K562 (cell line): ENCODE measurements around the gene RYR3. TPM values are rescaled to one million over a fixed set of nuclear protein-coding genes. Genes with fewer than 3 reads are reported as not detected.

Experiments
- ATAC-seq: fragments of 200-7000 bp; cut with Tn5 transposase; 3 replicates; pipeline ENCODE4 v1.9.1; 2020; ENCODE audit warnings: moderate library complexity
- BruUV-seq: library from RNA; stranded (reverse); fragments of 400-500 nt; replicated peaks from 2 replicates; lab custom pipeline; 2021; lab: Mats Ljungman, UMichigan
- CTCF ChIA-PET: fragments of 300-600 bp; formaldehyde crosslinking; extraction: SDS; loops from one replicate; lab custom pipeline; 2021; ENCODE audit warnings: low intra/inter-chr PET ratio; lab: Yijun Ruan, JAX
- POLR2A ChIA-PET: fragments of 300-600, 350-650 bp; sonication (Branson Sonifier 250); formaldehyde crosslinking; extraction: SDS; loops from one replicate; lab custom pipeline; 2021; ENCODE audit warnings: antibody characterized with exemption, inconsistent platforms; lab: Yijun Ruan, JAX
- DNase-seq, 4 experiments: peaks; one replicate each; pipeline versions ENCODE4 v3.0.0 to v3.0.0-alpha.2; 2011 to 2018; ENCODE audit warnings: low spot score in 3 of 4, mixed read lengths in 3 of 4; ENCODE audit errors: extremely low read depth in 1 of 4
- FAIRE-seq: peaks from 2 replicates; lab custom pipeline; 2011; peaks lifted over from hg19 to GRCh38; lab: Jason Lieb, UNC
- H2AFZ ChIP-seq: 2 replicates; pipeline ENCODE4 v1.6.0; 2011; ENCODE audit warnings: low read depth, low read length, control low read depth, inconsistent platforms
- H3K27ac ChIP-seq: fragments of 200-600 bp; 3 replicates; pipeline ENCODE4 v1.8.0; 2011; ENCODE audit warnings: low read depth, mild to moderate bottlenecking, control low read depth, inconsistent platforms, low read length, moderate library complexity, mixed read lengths; ENCODE audit errors: extremely low read depth
- H3K27me3 ChIP-seq, 2 experiments: fragments of 300-600 bp in 1 of 2; 2 replicates in 1 of 2; 3 replicates in 1 of 2; pipeline versions ENCODE4 v1.6.0 to v1.8.0; 2011; ENCODE audit warnings: inconsistent platforms in 2 of 2, low read length in 2 of 2, mild to moderate bottlenecking in 1 of 2, mixed read lengths in 1 of 2, moderate library complexity in 1 of 2; ENCODE audit not compliant: control insufficient read depth in 2 of 2, insufficient read depth in 2 of 2
- H3K36me3 ChIP-seq: fragments of 300-600 bp; 3 replicates; pipeline ENCODE4 v1.8.0; 2011; ENCODE audit warnings: mild to moderate bottlenecking, low read length, inconsistent platforms; ENCODE audit not compliant: control insufficient read depth, insufficient read depth
- H3K4me1 ChIP-seq, 2 experiments: fragments of 200-600 bp in 1 of 2; replicated peaks in 1 of 2; 2 replicates in 1 of 2; 3 replicates in 1 of 2; pipeline versions ENCODE4 v1.5.1 to v1.8.0; 2011; ENCODE audit warnings: inconsistent platforms in 2 of 2, low read length in 2 of 2, mild to moderate bottlenecking in 1 of 2, mixed read lengths in 1 of 2, moderate library complexity in 1 of 2; ENCODE audit not compliant: control insufficient read depth in 2 of 2, insufficient read depth in 2 of 2
- H3K4me2 ChIP-seq: 2 replicates; pipeline ENCODE4 v1.6.1; 2011; ENCODE audit warnings: low read length, control low read depth, inconsistent platforms, mixed read lengths; ENCODE audit not compliant: insufficient read depth
- H3K4me3 ChIP-seq: fragments of 200-600 bp; sonication (generic), shearing (Covaris generic); 2 replicates; pipeline ENCODE4 v1.5.1; 2016; ENCODE audit warnings: control low read depth, inconsistent platforms
- H3K79me2 ChIP-seq: fragments of 200-600 bp; 3 replicates; pipeline ENCODE4 v1.8.0; 2011; ENCODE audit warnings: low read length, inconsistent platforms; ENCODE audit not compliant: control insufficient read depth, insufficient read depth
- H3K9ac ChIP-seq, 2 experiments: 2 replicates each; pipeline versions ENCODE4 v1.6.0 to v1.6.1; 2011; ENCODE audit warnings: low read depth in 2 of 2, low read length in 2 of 2, control low read depth in 1 of 2, inconsistent platforms in 1 of 2, mild to moderate bottlenecking in 1 of 2, mixed read lengths in 1 of 2; ENCODE audit not compliant: insufficient read depth in 1 of 2
- H3K9me1 ChIP-seq: one replicate; pipeline ENCODE4 v1.6.0; 2011; ENCODE audit warnings: inconsistent platforms, mild to moderate bottlenecking, low read length, moderate library complexity; ENCODE audit not compliant: control insufficient read depth, insufficient read depth
- H3K9me3 ChIP-seq: replicated peaks from 2 replicates; pipeline ENCODE4 v1.5.1; 2011; ENCODE audit warnings: low read depth, low read length, inconsistent platforms; ENCODE audit not compliant: control insufficient read depth, insufficient read depth
- H4K20me1 ChIP-seq: replicated peaks from 2 replicates; pipeline ENCODE4 v1.6.1; 2011; ENCODE audit warnings: low read length, inconsistent platforms, mixed read lengths; ENCODE audit not compliant: control insufficient read depth, insufficient read depth
- KLF1 ChIP-seq: fragments of 450-650 bp; IDR thresholded peaks from 2 replicates; pipeline ENCODE4 v1.6.1; 2016; ENCODE audit warnings: missing genetic modification characterization, missing compliant biosample characterization
- POLR2A ChIP-seq: fragments of 450-650 bp; conservative IDR thresholded peaks from 2 replicates; pipeline ENCODE4 v1.6.1; 2016
- TBP ChIP-seq: optimal IDR thresholded peaks from 2 replicates; pipeline ENCODE3; 2011; ENCODE audit warnings: low read depth, low read length, improper control_type of control experiment
- ZHX1 ChIP-seq: fragments of 150-350 bp; conservative IDR thresholded peaks from 2 replicates; pipeline ENCODE4 v1.6.1; 2014; ENCODE audit warnings: low read length
- ZNF174 ChIP-seq: fragments of 250-450 bp; sonication (Bioruptor Pico); IDR thresholded peaks from 2 replicates; pipeline ENCODE4 v1.4.0; 2020; ENCODE audit warnings: mild to moderate bottlenecking
- ZNF184 ChIP-seq: sonication (generic); formaldehyde crosslinking; IDR thresholded peaks from 2 replicates; pipeline ENCODE4 v1.5.0; 2020; ENCODE audit warnings: missing genetic modification reagents
- WGBS: fragments of 100-300 bp; shearing (Covaris generic); methylation state at CpG from one replicate; pipeline ENCODE4 v1.1.6; 2016; ENCODE audit warnings: low coverage, mixed read lengths; ENCODE audit not compliant: insufficient coverage; ENCODE audit errors: missing lambda C conversion rate; 5-methylcytosine and 5-hydroxymethylcytosine counted together
- in situ Hi-C: fragments of 300-500 bp; cut with MboI; formaldehyde crosslinking; loops from 4 replicates; pipeline ENCODE4 v1.15.0; 2018; ENCODE audit warnings: inconsistent platforms, mixed read lengths
- intact Hi-C: fragments of 100-400 bp; cut with micrococcal nuclease; formaldehyde crosslinking; loops from 2 replicates; pipeline ENCODE4 v1.14.2; 2022
- polyA plus RNA-seq, 8 experiments: library from polyadenylated mRNA; depleted of rRNA in 4 of 8; stranded (reverse) in 5 of 8; unstranded in 3 of 8; fragments of >200 nt; fragmentation: Nextera tagmentation in 2 of 8; fragmentation: Illumina TruSeq in 1 of 8; extraction: Ambion mirVana in 2 of 8; extraction: Trizol in 1 of 8; gene quantifications; 2 replicates each; pipeline versions ENCODE4 v1.2.1 to v1.2.3, GENCODE V29; 2011 to 2014; ENCODE audit warnings: inconsistent platforms in 1 of 8, missing spikeins in 1 of 8
- total RNA-seq, 7 experiments: library from RNA; depleted of rRNA in 6 of 7; stranded (reverse); fragments of >200 nt in 6 of 7; fragmentation: Illumina TruSeq in 2 of 7; extraction: Trizol in 2 of 7; gene quantifications; 2 replicates each; pipeline versions ENCODE4 v1.2.1 to v1.2.3, GENCODE V29; 2011 to 2021; ENCODE audit warnings: low replicate concordance in 1 of 7
- TF ChIP-seq, protein P1 (sequence below), 3 experiments: IDR thresholded peaks in 2 of 3; conservative IDR thresholded peaks in 1 of 3; 2 replicates each; pipeline ENCODE4 v1.5.1; 2011 to 2012; ENCODE audit warnings: low read length in 3 of 3, mild to moderate bottlenecking in 3 of 3, control low read depth in 2 of 3, improper control_type of control experiment in 1 of 3, inconsistent platforms in 1 of 3, low read depth in 1 of 3, mixed read lengths in 1 of 3, moderate library complexity in 1 of 3; ENCODE audit not compliant: insufficient read depth in 2 of 3
- TF ChIP-seq, protein P2 (sequence below): fragments of 250-450 bp; sonication (Bioruptor Pico); IDR thresholded peaks from 2 replicates; pipeline ENCODE4 v1.5.0; 2021
- TF ChIP-seq, protein P3 (sequence below): fragments of 250-450 bp; sonication (Bioruptor Pico); IDR thresholded peaks from 2 replicates; pipeline ENCODE4 v1.6.1; 2021; ENCODE audit warnings: mild to moderate bottlenecking
- TF ChIP-seq, protein P4 (sequence below): fragments of 450-650 bp; IDR thresholded peaks from 2 replicates; pipeline ENCODE4 v1.6.1; 2016; ENCODE audit warnings: low read depth, mild to moderate bottlenecking, moderate library complexity

Gene RYR3
- total and polyA plus RNA-seq, 9 of the 15 experiments (the other 6 are each of a cell fraction or from before 2014, with no cell fraction given), result 0.04 TPM; not detected in 8

DNA sequence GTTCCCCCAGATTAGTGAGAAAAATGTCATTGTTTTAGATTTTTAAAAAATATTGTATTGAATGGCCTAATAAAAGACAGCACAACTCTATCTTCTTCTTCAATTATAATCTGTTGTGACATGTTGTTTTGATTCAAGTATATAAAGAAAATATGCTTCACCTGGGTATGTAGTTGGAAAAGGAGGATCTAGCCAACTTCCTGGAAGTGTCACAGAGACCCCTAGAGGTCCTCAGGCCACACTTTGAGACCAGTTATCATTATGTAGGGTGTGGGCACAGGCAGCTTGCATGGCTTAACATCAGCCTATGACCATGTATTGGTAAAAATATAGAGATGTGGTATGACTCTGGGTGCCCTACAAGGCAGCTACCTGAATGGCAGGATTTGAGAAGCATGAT, 14.7 kb upstream of the RYR3 start:
- no peaks in the 10 kb centered on the region for H4K20me1 ChIP-seq
- in situ Hi-C loops (no loop called here), intact Hi-C loops (loop anchor here (10.0 kb wide), 1 partner anchor 319 kb away; no protein-coding TSS in a partner anchor)
- TF ChIP-seq ZNF184 (CRISPR knock-in tag), result no peak
- TF ChIP-seq POLR2A, result no peak
- TF ChIP-seq, protein P1, sequence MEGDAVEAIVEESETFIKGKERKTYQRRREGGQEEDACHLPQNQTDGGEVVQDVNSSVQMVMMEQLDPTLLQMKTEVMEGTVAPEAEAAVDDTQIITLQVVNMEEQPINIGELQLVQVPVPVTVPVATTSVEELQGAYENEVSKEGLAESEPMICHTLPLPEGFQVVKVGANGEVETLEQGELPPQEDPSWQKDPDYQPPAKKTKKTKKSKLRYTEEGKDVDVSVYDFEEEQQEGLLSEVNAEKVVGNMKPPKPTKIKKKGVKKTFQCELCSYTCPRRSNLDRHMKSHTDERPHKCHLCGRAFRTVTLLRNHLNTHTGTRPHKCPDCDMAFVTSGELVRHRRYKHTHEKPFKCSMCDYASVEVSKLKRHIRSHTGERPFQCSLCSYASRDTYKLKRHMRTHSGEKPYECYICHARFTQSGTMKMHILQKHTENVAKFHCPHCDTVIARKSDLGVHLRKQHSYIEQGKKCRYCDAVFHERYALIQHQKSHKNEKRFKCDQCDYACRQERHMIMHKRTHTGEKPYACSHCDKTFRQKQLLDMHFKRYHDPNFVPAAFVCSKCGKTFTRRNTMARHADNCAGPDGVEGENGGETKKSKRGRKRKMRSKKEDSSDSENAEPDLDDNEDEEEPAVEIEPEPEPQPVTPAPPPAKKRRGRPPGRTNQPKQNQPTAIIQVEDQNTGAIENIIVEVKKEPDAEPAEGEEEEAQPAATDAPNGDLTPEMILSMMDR (IDR thresholded peaks at IDR 0.05 in 2 of 3, conservative IDR thresholded peaks at IDR 0.05 in 1 of 3; ENCODE audit: insufficient read depth in 2 of 3, low read depth in 1 of 3, low read length in 3 of 3), result peak in 1 of 3 experiments; percentile 9; a peak in 1 of 6 replicates
- peaks cover 2 to 7% of the 10 kb centered on the region in 2 experiments; a peak in 2 of 5 replicates for H3K27me3 ChIP-seq
- no peaks in the 10 kb centered on the region for H3K36me3 ChIP-seq
- ChIA-PET POLR2A (no interaction called here), CTCF (no interaction called here)
- no peaks in the 10 kb centered on the region for H3K4me1 ChIP-seq
- H3K4me2 ChIP-seq, result no peak overlapping the region
- DNase-seq (no peak), ATAC-seq (no peak), FAIRE-seq (no peak)
- no peak overlapping the region for H3K27ac ChIP-seq
- no TSS peak for BruUV-seq
- no peak overlapping the region for H3K9ac ChIP-seq
- H3K79me2 ChIP-seq, result no peaks in the 10 kb centered on the region
- H3K9me1 ChIP-seq, result no peaks in the 10 kb centered on the region
- no peak overlapping the region for H3K4me3 ChIP-seq
- no peak overlapping the region for H2AFZ ChIP-seq
- H3K9me3 ChIP-seq, result no peaks in the 10 kb centered on the region

- H3K4me1 ChIP-seq, result no peaks in the 10 kb centered on the region
- no TSS peak for BruUV-seq
- 0% methylated on average over 2 of the region's 2 CpGs for WGBS
- no peaks in the 10 kb centered on the region for H4K20me1 ChIP-seq
- peaks cover 2 to 7% of the 10 kb centered on the region in 2 experiments; a peak in 2 of 5 replicates for H3K27me3 ChIP-seq
- H3K9me3 ChIP-seq, result no peaks in the 10 kb centered on the region
- CTCF ChIA-PET, result no interaction called here
- ATAC-seq (no peak), DNase-seq (no peak), FAIRE-seq (no peak)
- H3K36me3 ChIP-seq, result no peaks in the 10 kb centered on the region
- POLR2A ChIA-PET, result no interaction called here
- H3K79me2 ChIP-seq, result no peaks in the 10 kb centered on the region
- H2AFZ ChIP-seq, result no peak overlapping the region
- intact Hi-C loops, result loop anchor here (10.0 kb wide), 1 partner anchor 318 kb away; no protein-coding TSS in a partner anchor
- no peaks in the 10 kb centered on the region for H3K9me1 ChIP-seq
- H3K4me3 ChIP-seq, result no peak overlapping the region
- H3K9ac ChIP-seq, result no peak overlapping the region
- in situ Hi-C loops, result no loop called here
- no peak overlapping the region for H3K4me2 ChIP-seq
- no peak overlapping the region for H3K27ac ChIP-seq
- TF ChIP-seq, protein P2, sequence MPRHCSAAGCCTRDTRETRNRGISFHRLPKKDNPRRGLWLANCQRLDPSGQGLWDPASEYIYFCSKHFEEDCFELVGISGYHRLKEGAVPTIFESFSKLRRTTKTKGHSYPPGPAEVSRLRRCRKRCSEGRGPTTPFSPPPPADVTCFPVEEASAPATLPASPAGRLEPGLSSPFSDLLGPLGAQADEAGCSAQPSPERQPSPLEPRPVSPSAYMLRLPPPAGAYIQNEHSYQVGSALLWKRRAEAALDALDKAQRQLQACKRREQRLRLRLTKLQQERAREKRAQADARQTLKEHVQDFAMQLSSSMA (CRISPR knock-in tag), result no peak
- TF ChIP-seq ZNF174 (no peak), POLR2A (no peak), KLF1 (tag) (no peak), TBP (no peak), ZHX1 (no peak)
- TF ChIP-seq, protein P3, sequence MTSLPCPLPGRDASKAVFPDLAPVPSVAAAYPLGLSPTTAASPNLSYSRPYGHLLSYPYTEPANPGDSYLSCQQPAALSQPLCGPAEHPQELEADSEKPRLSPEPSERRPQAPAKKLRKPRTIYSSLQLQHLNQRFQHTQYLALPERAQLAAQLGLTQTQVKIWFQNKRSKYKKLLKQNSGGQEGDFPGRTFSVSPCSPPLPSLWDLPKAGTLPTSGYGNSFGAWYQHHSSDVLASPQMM, result no peak
- TF ChIP-seq, protein P4, sequence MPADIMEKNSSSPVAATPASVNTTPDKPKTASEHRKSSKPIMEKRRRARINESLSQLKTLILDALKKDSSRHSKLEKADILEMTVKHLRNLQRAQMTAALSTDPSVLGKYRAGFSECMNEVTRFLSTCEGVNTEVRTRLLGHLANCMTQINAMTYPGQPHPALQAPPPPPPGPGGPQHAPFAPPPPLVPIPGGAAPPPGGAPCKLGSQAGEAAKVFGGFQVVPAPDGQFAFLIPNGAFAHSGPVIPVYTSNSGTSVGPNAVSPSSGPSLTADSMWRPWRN, result no peak
These were observed 13.9 kb upstream of the RYR3 start for GRCh38 chr15:33296856-33297255.
